HepG2 (cell line): ENCODE measurements around the gene ARHGAP12. TPM values are rescaled to one million over a fixed set of nuclear protein-coding genes. Genes with fewer than 3 reads are reported as not detected.

Experiments
- ATAC-seq: fragments of 200-7000 bp; cut with Tn5 transposase; 3 replicates; pipeline ENCODE4 v1.9.1; 2020; ENCODE audit warnings: mild to moderate bottlenecking, moderate library complexity
- BruUV-seq: library from RNA; stranded (reverse); fragments of 400-500 nt; replicated peaks from 2 replicates; lab custom pipeline; 2021; lab: Mats Ljungman, UMichigan
- CTCF ChIA-PET: fragments of 300-600 bp; formaldehyde crosslinking; extraction: SDS; loops from one replicate; lab custom pipeline; 2021; ENCODE audit warnings: low total read pairs, inconsistent platforms, low intra/inter-chr PET ratio; lab: Yijun Ruan, JAX
- POLR2A ChIA-PET: fragments of 350-600 bp; sonication (Branson Sonifier 250); formaldehyde crosslinking; loops from one replicate; lab custom pipeline; 2020; ENCODE audit warnings: antibody characterized with exemption, inconsistent platforms; lab: Yijun Ruan, JAX
- DNase-seq: peaks from one replicate; pipeline ENCODE4 v3.0.0-alpha.2; 2015; ENCODE audit warnings: low spot score
- FAIRE-seq: peaks from 3 replicates; lab custom pipeline; 2011; peaks lifted over from hg19 to GRCh38; lab: Jason Lieb, UNC
- H2AFZ ChIP-seq: one replicate; pipeline ENCODE4 v1.6.1; 2011; ENCODE audit warnings: low read length, inconsistent platforms
- H3K27ac ChIP-seq: fragments of 300-600 bp; 3 replicates; pipeline ENCODE4 v1.8.0; 2011; ENCODE audit warnings: mixed run types, mild to moderate bottlenecking, mixed read lengths, low read length, inconsistent platforms; ENCODE audit not compliant: insufficient read depth; ENCODE audit errors: extremely low read length
- H3K27me3 ChIP-seq, 2 experiments: fragments of 200-600 bp in 1 of 2; 2 replicates in 1 of 2; 3 replicates in 1 of 2; pipeline versions ENCODE4 v1.6.0 to v1.8.0; 2011; ENCODE audit warnings: low read length in 2 of 2, mild to moderate bottlenecking in 2 of 2, moderate library complexity in 2 of 2, inconsistent platforms in 1 of 2; ENCODE audit not compliant: insufficient read depth in 2 of 2, control insufficient read depth in 1 of 2
- H3K36me3 ChIP-seq, 2 experiments: fragments of 200-600 bp in 1 of 2; replicated peaks in 1 of 2; 2 replicates in 1 of 2; 3 replicates in 1 of 2; pipeline versions ENCODE4 v1.5.1 to v1.8.0; 2011; ENCODE audit warnings: low read length in 2 of 2, inconsistent platforms in 1 of 2; ENCODE audit not compliant: insufficient read depth in 2 of 2, control insufficient read depth in 1 of 2
- H3K4me1 ChIP-seq: 2 replicates; pipeline ENCODE4 v1.5.1; 2012; ENCODE audit warnings: low read length, inconsistent platforms; ENCODE audit not compliant: insufficient read depth
- H3K4me2 ChIP-seq: 2 replicates; pipeline ENCODE4 v1.6.0; 2011; ENCODE audit warnings: low read depth, low read length, inconsistent platforms
- H3K4me3 ChIP-seq, 3 experiments: fragments of 200-600 bp in 1 of 3; sonication (generic), shearing (Covaris generic) in 1 of 3; replicated peaks in 1 of 3; 2 replicates each; pipeline ENCODE4 v1.5.1; 2011 to 2016; ENCODE audit warnings: low read length in 3 of 3, inconsistent platforms in 2 of 3, low read depth in 2 of 3, mild to moderate bottlenecking in 2 of 3, control low read depth in 1 of 3, mixed read lengths in 1 of 3; ENCODE audit not compliant: insufficient read depth in 1 of 3
- H3K79me2 ChIP-seq: one replicate; pipeline ENCODE4 v1.6.1; 2011; ENCODE audit warnings: low read length, inconsistent platforms; ENCODE audit not compliant: insufficient read depth
- H3K9ac ChIP-seq: 2 replicates; pipeline ENCODE4 v1.6.0; 2011; ENCODE audit warnings: mild to moderate bottlenecking, low read depth, low read length, inconsistent platforms; ENCODE audit not compliant: insufficient read depth
- H3K9me3 ChIP-seq: 2 replicates; pipeline ENCODE4 v1.5.1; 2012; ENCODE audit warnings: mild to moderate bottlenecking, low read length
- H4K20me1 ChIP-seq: 2 replicates; pipeline ENCODE4 v1.6.0; 2011; ENCODE audit warnings: inconsistent platforms, mild to moderate bottlenecking, low read length, moderate library complexity; ENCODE audit not compliant: insufficient read depth
- BCL6 ChIP-seq: IDR thresholded peaks from 2 replicates; pipeline ENCODE4 v1.6.1; 2016; ENCODE audit warnings: missing genetic modification reagents, missing compliant biosample characterization
- CC2D1A ChIP-seq: sonication (generic); formaldehyde crosslinking; IDR thresholded peaks from 2 replicates; pipeline ENCODE4 v1.8.1; 2023; ENCODE audit warnings: mild to moderate bottlenecking, missing genetic modification reagents
- EED ChIP-seq: sonication (generic); formaldehyde crosslinking; IDR thresholded peaks from 2 replicates; pipeline ENCODE4 v1.5.0; 2020; ENCODE audit warnings: mild to moderate bottlenecking, missing genetic modification reagents
- HES4 ChIP-seq: sonication (generic); formaldehyde crosslinking; IDR thresholded peaks from 2 replicates; pipeline ENCODE4 v1.9.0; 2021; ENCODE audit warnings: mild to moderate bottlenecking, missing genetic modification reagents, borderline replicate concordance
- KMT2A ChIP-seq: sonication (generic); formaldehyde crosslinking; IDR thresholded peaks from 2 replicates; pipeline ENCODE4 v1.4.0; 2020; ENCODE audit warnings: missing genetic modification reagents
- PHF21A ChIP-seq: sonication (generic); formaldehyde crosslinking; IDR thresholded peaks from 2 replicates; pipeline ENCODE4 v1.5.0; 2020; ENCODE audit warnings: mild to moderate bottlenecking, missing genetic modification reagents
- RBAK ChIP-seq: sonication (generic); formaldehyde crosslinking; IDR thresholded peaks from 2 replicates; pipeline ENCODE4 v1.5.1; 2020; ENCODE audit warnings: mild to moderate bottlenecking, missing genetic modification reagents
- SALL1 ChIP-seq: sonication (generic); formaldehyde crosslinking; IDR thresholded peaks from 2 replicates; pipeline ENCODE4 v1.8.0; 2022; ENCODE audit warnings: mild to moderate bottlenecking, missing genetic modification reagents
- SRSF4 ChIP-seq: fragments of 200-400 bp; formaldehyde crosslinking; IDR thresholded peaks from one replicate; pipeline ENCODE4 v1.6.1; 2018; ENCODE audit warnings: mild to moderate bottlenecking, low read depth, low read length, moderate library complexity; ENCODE audit not compliant: poor library complexity, severe bottlenecking
- ZNF446 ChIP-seq: sonication (generic); formaldehyde crosslinking; IDR thresholded peaks from 2 replicates; pipeline ENCODE4 v1.5.0; 2020; ENCODE audit warnings: mild to moderate bottlenecking, missing genetic modification reagents
- ZNF639 ChIP-seq: conservative IDR thresholded peaks from 2 replicates; pipeline ENCODE4 v1.6.1; 2018; ENCODE audit warnings: missing genetic modification reagents
- ZNF678 ChIP-seq: sonication (generic); formaldehyde crosslinking; IDR thresholded peaks from 2 replicates; pipeline ENCODE4 v1.4.0; 2020; ENCODE audit warnings: mild to moderate bottlenecking, missing genetic modification reagents
- ZNF784 ChIP-seq: sonication (generic); formaldehyde crosslinking; IDR thresholded peaks from 2 replicates; pipeline ENCODE4 v1.5.1; 2020; ENCODE audit warnings: missing genetic modification reagents, mild to moderate bottlenecking, borderline replicate concordance
- WGBS: methylation state at CpG from one replicate; pipeline ENCODE4 v1.1.6; 2017; ENCODE audit warnings: low lambda C conversion rate; 5-methylcytosine and 5-hydroxymethylcytosine counted together
- in situ Hi-C: cut with HindIII; loops from 2 replicates; pipeline ENCODE4 v1.10.0; 2017; ENCODE audit warnings: low pct_unique_long_range_greater_than_20kb; ENCODE audit not compliant: extremely low pct_ligation_motif_present
- intact Hi-C: fragments of 100-400 bp; cut with micrococcal nuclease; formaldehyde crosslinking; loops from one replicate; pipeline ENCODE4 v1.10.0; 2022; ENCODE audit not compliant: unreplicated experiment
- polyA plus RNA-seq, 8 experiments: library from polyadenylated mRNA; depleted of rRNA in 3 of 8; stranded (reverse) in 7 of 8; unstranded in 1 of 8; fragments of >200 nt; fragmentation: Illumina TruSeq in 4 of 8; extraction: Trizol in 4 of 8; gene quantifications; 2 replicates each; pipeline versions ENCODE4 v1.2.1 to v1.2.3, GENCODE V29; 2011 to 2016; ENCODE audit warnings: low read depth in 4 of 8, missing spikeins in 1 of 8, mixed read lengths in 1 of 8; ENCODE audit not compliant: insufficient read depth in 1 of 8
- total RNA-seq, 5 experiments: library from RNA; depleted of rRNA; stranded (reverse); fragments of >200 nt; fragmentation: Illumina TruSeq; extraction: Trizol; gene quantifications; 2 replicates each; pipeline ENCODE4 v1.2.3, GENCODE V29; 2016; ENCODE audit warnings: low read depth in 1 of 5
- TF ChIP-seq, protein P1 (sequence below): IDR thresholded peaks from 2 replicates; pipeline ENCODE4 v1.6.1; 2018; ENCODE audit warnings: missing genetic modification reagents
- TF ChIP-seq, protein P2 (sequence below): sonication (generic); formaldehyde crosslinking; IDR thresholded peaks from 2 replicates; pipeline ENCODE4 v1.5.0; 2020; ENCODE audit warnings: mild to moderate bottlenecking, missing genetic modification reagents

Gene ARHGAP12
- total and polyA plus RNA-seq, 2 of the 13 experiments (the other 11 are each of a cell fraction or from before 2014, with no cell fraction given) = 25.0 to 54.6 TPM

- TF ChIP-seq ZNF678 = no peak
- no peak for TF ChIP-seq ZNF446 (CRISPR knock-in tag)
Observed at GRCh38 chr10:31929261-31930022, 811 bp upstream of the ARHGAP12 start (continued).

- H3K79me2 ChIP-seq = peaks cover 83% of the 10 kb centered on the region
- in situ Hi-C loops (loop anchor here (25.0 kb wide), 1 partner anchor 1491 kb away; the partner anchor contains the start of gene MAP3K8), intact Hi-C loops (loop anchor here (2.0 to 5.0 kb wide), 4 partner anchors 17 to 79 kb away; no protein-coding TSS in a partner anchor)
- peak overlapping the region; percentile 97 for H3K27ac ChIP-seq
- peak; percentile 58 for ATAC-seq
- no peak for FAIRE-seq
- H3K4me3 ChIP-seq = peak overlapping the region; percentile 68 to 97 (median 97)
- H3K9me3 ChIP-seq = no peaks in the 10 kb centered on the region
- H3K36me3 ChIP-seq = no peaks in the 10 kb centered on the region
- peaks cover 39% of the 10 kb centered on the region for H4K20me1 ChIP-seq
- H2AFZ ChIP-seq = no peak overlapping the region
- peaks cover 49% of the 10 kb centered on the region for H3K4me1 ChIP-seq
- H3K9ac ChIP-seq = peak overlapping the region; percentile 96
- H3K27me3 ChIP-seq = no peaks in the 10 kb centered on the region; a peak in 1 of 5 replicates
- ChIA-PET POLR2A (interaction anchor here (0.6 to 4.8 kb wide), 9 partner anchors 10 to 146 kb away, joined by 3 to 37 read pairs (median 4); no protein-coding TSS in a partner anchor), CTCF (interaction anchor here (0.8 to 1.5 kb wide), 2 partner anchors 19 to 20 kb away, joined by 3 to 4 read pairs; no protein-coding TSS in a partner anchor)
- under 1% methylated on average over 35 of the region's 58 CpGs for WGBS
- BruUV-seq = no TSS peak
- DNase-seq = peak; percentile 74
- H3K4me2 ChIP-seq = peak overlapping the region; percentile 74
- TF ChIP-seq SRSF4 = no peak
- no peak; the same call in 1 of the 2 replicates for TF ChIP-seq KMT2A
- no peak; the same call in 1 of the 2 replicates for TF ChIP-seq PHF21A (CRISPR knock-in tag)
- no peak for TF ChIP-seq HES4 (CRISPR knock-in tag)
- 0 out of 2 replicates have a peak, but pooled peaks have one; percentile 37 for TF ChIP-seq EED
- TF ChIP-seq, protein P1, sequence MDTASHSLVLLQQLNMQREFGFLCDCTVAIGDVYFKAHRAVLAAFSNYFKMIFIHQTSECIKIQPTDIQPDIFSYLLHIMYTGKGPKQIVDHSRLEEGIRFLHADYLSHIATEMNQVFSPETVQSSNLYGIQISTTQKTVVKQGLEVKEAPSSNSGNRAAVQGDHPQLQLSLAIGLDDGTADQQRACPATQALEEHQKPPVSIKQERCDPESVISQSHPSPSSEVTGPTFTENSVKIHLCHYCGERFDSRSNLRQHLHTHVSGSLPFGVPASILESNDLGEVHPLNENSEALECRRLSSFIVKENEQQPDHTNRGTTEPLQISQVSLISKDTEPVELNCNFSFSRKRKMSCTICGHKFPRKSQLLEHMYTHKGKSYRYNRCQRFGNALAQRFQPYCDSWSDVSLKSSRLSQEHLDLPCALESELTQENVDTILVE (CRISPR knock-in tag) = no peak
- TF ChIP-seq, protein P2, sequence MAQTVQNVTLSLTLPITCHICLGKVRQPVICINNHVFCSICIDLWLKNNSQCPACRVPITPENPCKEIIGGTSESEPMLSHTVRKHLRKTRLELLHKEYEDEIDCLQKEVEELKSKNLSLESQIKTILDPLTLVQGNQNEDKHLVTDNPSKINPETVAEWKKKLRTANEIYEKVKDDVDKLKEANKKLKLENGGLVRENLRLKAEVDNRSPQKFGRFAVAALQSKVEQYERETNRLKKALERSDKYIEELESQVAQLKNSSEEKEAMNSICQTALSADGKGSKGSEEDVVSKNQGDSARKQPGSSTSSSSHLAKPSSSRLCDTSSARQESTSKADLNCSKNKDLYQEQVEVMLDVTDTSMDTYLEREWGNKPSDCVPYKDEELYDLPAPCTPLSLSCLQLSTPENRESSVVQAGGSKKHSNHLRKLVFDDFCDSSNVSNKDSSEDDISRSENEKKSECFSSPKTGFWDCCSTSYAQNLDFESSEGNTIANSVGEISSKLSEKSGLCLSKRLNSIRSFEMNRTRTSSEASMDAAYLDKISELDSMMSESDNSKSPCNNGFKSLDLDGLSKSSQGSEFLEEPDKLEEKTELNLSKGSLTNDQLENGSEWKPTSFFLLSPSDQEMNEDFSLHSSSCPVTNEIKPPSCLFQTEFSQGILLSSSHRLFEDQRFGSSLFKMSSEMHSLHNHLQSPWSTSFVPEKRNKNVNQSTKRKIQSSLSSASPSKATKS (CRISPR knock-in tag) = no peak
- TF ChIP-seq BCL6 (CRISPR knock-in tag) = no peak
- no peak for TF ChIP-seq ZNF639 (CRISPR knock-in tag)
- TF ChIP-seq RBAK = no peak
- no peak for TF ChIP-seq ZNF784
- no peak for TF ChIP-seq CC2D1A
- peak; percentile 46; the same call in 1 of the 2 replicates for TF ChIP-seq SALL1 (CRISPR knock-in tag)
Observed at GRCh38 chr10:31927884-31928548, 615 bp downstream of the ARHGAP12 start.
